Thoracic aorta (tissue), 2 donors: Measurements from ENCODE around the gene CENPF. TPM values are rescaled to one million over a fixed set of nuclear protein-coding genes. Genes with fewer than 3 reads are reported as not detected.

ENCODE experiments used
- ATAC-seq: fragments of 150-250 bp; one replicate; pipeline ENCODE4 v1.8.0; 2017; ENCODE audit warnings: low read depth; ENCODE audit not compliant: insufficient number of reproducible peaks, low FRiP score
- DNase-seq: peaks from one replicate; pipeline ENCODE4 v3.0.0-alpha.2; 2020; ENCODE audit warnings: low spot score
- H3K27ac ChIP-seq, 2 donors: fragments of 200-600 bp; sonication (generic); 1 replicate in 1 of 2; 2 replicates in 1 of 2; pipeline ENCODE4 v1.5.1; 2016; ENCODE audit warnings: mild to moderate bottlenecking in 2 of 2, moderate library complexity in 2 of 2
- H3K27me3 ChIP-seq: fragments of 200-600 bp; sonication (generic); replicated peaks from 2 replicates; pipeline ENCODE4 v1.6.0; 2016; ENCODE audit warnings: mild to moderate bottlenecking; ENCODE audit not compliant: insufficient read depth
- H3K36me3 ChIP-seq: fragments of 200-600 bp; sonication (generic); one replicate; pipeline ENCODE4 v1.5.1; 2016
- H3K4me1 ChIP-seq, 2 donors: fragments of 200-600 bp; sonication (generic); 1 replicate in 1 of 2; 2 replicates in 1 of 2; pipeline versions ENCODE4 v1.5.1 to v1.6.0; 2016; ENCODE audit warnings: low read depth in 2 of 2, mild to moderate bottlenecking in 1 of 2; ENCODE audit not compliant: control insufficient read depth in 1 of 2
- H3K4me3 ChIP-seq: fragments of 200-600 bp; sonication (generic); 2 replicates; pipeline ENCODE4 v1.5.1; 2016; ENCODE audit warnings: mild to moderate bottlenecking
- H3K9me3 ChIP-seq: fragments of 200-600 bp; sonication (generic); 2 replicates; pipeline ENCODE4 v1.5.1; 2016
- total RNA-seq, 2 donors: library from RNA; depleted of rRNA; stranded (reverse); fragments of >200 nt; gene quantifications; one replicate each; pipeline versions ENCODE4 v1.1.0 to v1.2.3, GENCODE V29; 2016
- TF ChIP-seq, protein P1 (sequence below): fragments of 200-600 bp; sonication (generic); IDR thresholded peaks from one replicate; pipeline ENCODE4 v1.5.1; 2019; ENCODE audit warnings: antibody characterized with exemption

CENPF gene, protein sequence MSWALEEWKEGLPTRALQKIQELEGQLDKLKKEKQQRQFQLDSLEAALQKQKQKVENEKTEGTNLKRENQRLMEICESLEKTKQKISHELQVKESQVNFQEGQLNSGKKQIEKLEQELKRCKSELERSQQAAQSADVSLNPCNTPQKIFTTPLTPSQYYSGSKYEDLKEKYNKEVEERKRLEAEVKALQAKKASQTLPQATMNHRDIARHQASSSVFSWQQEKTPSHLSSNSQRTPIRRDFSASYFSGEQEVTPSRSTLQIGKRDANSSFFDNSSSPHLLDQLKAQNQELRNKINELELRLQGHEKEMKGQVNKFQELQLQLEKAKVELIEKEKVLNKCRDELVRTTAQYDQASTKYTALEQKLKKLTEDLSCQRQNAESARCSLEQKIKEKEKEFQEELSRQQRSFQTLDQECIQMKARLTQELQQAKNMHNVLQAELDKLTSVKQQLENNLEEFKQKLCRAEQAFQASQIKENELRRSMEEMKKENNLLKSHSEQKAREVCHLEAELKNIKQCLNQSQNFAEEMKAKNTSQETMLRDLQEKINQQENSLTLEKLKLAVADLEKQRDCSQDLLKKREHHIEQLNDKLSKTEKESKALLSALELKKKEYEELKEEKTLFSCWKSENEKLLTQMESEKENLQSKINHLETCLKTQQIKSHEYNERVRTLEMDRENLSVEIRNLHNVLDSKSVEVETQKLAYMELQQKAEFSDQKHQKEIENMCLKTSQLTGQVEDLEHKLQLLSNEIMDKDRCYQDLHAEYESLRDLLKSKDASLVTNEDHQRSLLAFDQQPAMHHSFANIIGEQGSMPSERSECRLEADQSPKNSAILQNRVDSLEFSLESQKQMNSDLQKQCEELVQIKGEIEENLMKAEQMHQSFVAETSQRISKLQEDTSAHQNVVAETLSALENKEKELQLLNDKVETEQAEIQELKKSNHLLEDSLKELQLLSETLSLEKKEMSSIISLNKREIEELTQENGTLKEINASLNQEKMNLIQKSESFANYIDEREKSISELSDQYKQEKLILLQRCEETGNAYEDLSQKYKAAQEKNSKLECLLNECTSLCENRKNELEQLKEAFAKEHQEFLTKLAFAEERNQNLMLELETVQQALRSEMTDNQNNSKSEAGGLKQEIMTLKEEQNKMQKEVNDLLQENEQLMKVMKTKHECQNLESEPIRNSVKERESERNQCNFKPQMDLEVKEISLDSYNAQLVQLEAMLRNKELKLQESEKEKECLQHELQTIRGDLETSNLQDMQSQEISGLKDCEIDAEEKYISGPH (N-terminal part only)
- total RNA-seq, result 1 to 10 TPM in 1 of 2 donors, under 1 TPM in 1; under 0.01 to 1.8 TPM

DNA sequence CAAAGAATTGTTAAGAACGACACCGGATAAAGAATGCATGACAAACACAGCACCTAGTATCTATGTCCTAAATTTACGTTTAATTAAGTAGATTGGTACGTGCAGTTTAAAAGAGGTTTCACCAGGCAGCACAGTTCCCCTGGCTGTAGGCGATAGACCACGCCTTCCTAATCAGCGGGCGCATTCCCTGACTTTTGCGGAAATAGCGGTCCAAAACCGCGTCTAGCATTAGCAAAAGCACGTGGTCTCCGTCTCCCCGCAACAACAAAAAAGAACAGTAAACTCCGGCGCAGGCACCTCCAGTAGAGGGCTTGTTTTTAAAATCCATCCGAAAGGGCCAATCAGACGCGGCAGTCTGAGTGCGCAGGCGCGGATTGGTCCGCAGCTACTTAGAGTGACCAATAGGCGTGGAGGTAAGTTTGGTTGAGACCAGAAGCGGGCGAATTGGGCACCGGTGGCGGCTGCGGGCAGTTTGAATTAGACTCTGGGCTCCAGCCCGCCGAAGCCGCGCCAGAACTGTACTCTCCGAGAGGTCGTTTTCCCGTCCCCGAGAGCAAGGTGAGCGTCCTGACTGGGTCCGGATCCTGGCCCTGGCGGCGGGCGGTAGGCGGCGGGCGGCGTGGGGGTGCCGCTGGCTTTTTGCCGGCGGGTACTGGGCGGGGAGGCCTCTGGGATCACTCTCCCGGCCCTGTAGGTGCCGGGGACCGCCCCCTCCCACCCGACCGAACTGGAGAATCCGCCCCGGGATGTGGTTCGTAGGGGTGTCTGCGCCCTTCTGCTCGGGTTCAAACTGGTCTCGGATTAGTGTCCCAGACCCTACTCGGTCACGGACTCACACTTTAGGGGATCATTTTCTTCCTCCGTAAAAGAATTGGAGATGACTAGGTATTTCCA lies at the start of gene CENPF:
TSS of gene CENPF (plus strand) at position 432 of the 894 bp plus-strand sequence. CDS start 10,560 bp downstream, outside the sequence.
- no peaks in the 10 kb centered on the region for H3K36me3 ChIP-seq
- DNase-seq (peak; percentile 82), ATAC-seq (peak; percentile 100)
- H3K27ac ChIP-seq, result no peak within 1 kb of the TSS
- no peaks in the 10 kb centered on the region for H3K27me3 ChIP-seq
- H3K4me3 ChIP-seq, result peak within 1 kb of the TSS; percentile 83
- TF ChIP-seq, protein P1, sequence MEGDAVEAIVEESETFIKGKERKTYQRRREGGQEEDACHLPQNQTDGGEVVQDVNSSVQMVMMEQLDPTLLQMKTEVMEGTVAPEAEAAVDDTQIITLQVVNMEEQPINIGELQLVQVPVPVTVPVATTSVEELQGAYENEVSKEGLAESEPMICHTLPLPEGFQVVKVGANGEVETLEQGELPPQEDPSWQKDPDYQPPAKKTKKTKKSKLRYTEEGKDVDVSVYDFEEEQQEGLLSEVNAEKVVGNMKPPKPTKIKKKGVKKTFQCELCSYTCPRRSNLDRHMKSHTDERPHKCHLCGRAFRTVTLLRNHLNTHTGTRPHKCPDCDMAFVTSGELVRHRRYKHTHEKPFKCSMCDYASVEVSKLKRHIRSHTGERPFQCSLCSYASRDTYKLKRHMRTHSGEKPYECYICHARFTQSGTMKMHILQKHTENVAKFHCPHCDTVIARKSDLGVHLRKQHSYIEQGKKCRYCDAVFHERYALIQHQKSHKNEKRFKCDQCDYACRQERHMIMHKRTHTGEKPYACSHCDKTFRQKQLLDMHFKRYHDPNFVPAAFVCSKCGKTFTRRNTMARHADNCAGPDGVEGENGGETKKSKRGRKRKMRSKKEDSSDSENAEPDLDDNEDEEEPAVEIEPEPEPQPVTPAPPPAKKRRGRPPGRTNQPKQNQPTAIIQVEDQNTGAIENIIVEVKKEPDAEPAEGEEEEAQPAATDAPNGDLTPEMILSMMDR, result peak; percentile 24
- H3K9me3 ChIP-seq, result no peaks in the 10 kb centered on the region
- H3K4me1 ChIP-seq, result peaks cover 6 to 7% of the 10 kb centered on the region in 2 donors

DNA sequence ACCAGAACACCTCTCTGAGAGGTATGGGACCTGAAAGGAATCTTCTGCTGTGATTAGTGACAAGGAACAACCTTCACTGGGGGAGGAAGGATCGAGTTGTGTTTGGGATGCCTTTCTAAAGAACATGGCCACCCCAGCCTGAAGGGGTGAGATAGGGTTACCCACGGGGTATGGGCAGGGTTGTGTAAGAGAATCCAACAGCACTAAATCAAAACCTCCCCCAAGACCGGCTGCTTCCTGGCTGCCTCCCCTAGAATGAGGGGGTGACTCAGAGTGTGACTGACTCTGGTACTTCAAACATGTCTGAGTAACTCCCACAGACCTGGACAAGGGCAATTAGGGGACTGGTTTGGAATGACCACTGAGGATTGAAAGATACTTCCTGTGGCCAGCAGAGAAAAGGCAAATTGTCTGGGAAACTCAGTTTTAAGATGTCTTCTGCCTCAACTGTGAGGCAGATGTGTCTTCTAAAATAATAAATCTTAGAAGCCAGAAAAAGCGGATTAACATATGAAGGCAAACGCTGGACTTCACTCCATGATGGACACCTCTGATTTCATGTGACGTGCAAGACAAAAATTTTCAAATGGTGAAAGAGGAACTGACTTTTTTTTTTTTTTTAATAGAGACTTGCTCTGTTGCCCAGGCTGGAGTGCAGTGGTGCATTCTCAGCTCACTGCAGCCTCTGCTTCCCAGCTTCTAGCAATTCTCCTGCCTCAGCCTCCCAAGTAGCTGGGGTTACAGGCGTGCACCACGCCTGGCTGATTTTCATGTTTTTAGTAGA lies 44.9 kb upstream of the CENPF start:
- peaks cover 0 to 5% of the 10 kb centered on the region in 2 donors for H3K4me1 ChIP-seq
- TF ChIP-seq, protein P1, result no peak
- no peaks in the 10 kb centered on the region for H3K36me3 ChIP-seq
- no peak overlapping the region for H3K4me3 ChIP-seq
- ATAC-seq (no peak), DNase-seq (no peak)
- no peaks in the 10 kb centered on the region for H3K27me3 ChIP-seq
- no peaks in the 10 kb centered on the region for H3K9me3 ChIP-seq
- no peak overlapping the region for H3K27ac ChIP-seq

DNA sequence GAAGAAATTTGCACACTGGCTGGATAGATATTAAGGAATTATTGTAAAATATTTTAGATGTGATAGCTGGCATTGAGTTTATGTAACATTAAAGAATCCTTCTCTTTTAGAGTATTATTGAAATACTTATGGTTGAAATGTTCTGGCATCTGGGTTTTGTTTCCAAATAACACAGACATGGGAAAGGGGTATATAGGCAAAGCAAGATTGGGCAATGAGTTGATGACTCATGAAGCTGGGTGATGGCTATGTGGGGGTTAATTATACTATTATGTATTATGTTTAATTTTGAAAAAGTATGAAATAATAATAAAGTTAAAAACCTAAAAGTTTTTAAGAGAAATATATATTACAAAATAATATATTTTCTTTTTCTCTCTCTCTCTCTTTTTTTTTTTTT lies 39.1 kb upstream of the CENPF start:
- DNase-seq (no peak), ATAC-seq (no peak)
- no peaks in the 10 kb centered on the region for H3K36me3 ChIP-seq
- TF ChIP-seq, protein P1, result no peak
- H3K9me3 ChIP-seq, result no peaks in the 10 kb centered on the region
- no peak overlapping the region for H3K4me3 ChIP-seq
- H3K27ac ChIP-seq, result no peak overlapping the region
- no peaks in the 10 kb centered on the region for H3K27me3 ChIP-seq
- H3K4me1 ChIP-seq, result peaks cover 5 to 12% of the 10 kb centered on the region in 2 donors

DNA sequence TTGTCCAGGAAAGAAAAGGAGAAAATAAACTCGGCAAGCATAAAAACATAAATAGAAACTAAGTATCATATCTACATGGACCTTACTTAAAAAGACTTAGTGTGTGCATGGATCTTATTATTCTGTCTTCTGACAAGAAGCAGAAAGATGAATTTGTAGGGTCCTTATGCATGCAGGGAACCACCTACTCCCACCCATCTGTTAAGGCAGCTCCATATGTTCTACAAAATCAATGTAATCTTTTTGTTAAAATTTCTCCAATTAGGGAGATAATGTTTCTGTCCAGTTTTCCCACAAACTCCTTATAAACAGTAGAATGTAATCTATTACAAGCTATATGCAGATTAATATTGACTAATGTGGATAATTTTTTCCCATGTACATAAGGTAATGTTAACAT lies 37.7 kb upstream of the CENPF start:
- TF ChIP-seq, protein P1, result no peak
- DNase-seq, result no peak

More for the DNA sequence above, 37.7 kb upstream of the CENPF start:
- Histone ChIP-seq H3K4me1 (peaks cover 8 to 26% of the 10 kb centered on the region in 2 donors), H3K27me3 (no peaks in the 10 kb centered on the region), H3K36me3 (no peaks in the 10 kb centered on the region), H3K9me3 (no peaks in the 10 kb centered on the region), H3K27ac (no peak overlapping the region), H3K4me3 (no peak overlapping the region)
- ATAC-seq, result no peak
